Lower leg skin (tissue), 4 donors: Measurements from ENCODE around the gene PCYT2. TPM values are rescaled to one million over a fixed set of nuclear protein-coding genes. Genes with fewer than 3 reads are reported as not detected.

ENCODE experiments used
- DNase-seq, 2 donors: peaks; one replicate each; pipeline ENCODE4 v3.0.0-alpha.2; 2019; ENCODE audit warnings: low spot score in 2 of 2
- H3K4me3 ChIP-seq: fragments of 200-600 bp; sonication (generic); 2 replicates; pipeline ENCODE4 v1.5.1; 2017; ENCODE audit warnings: mild to moderate bottlenecking, low read depth; ENCODE audit not compliant: poor library complexity, severe bottlenecking
- POLR2A ChIP-seq, 2 donors: fragments of 450-650 bp; IDR thresholded peaks; one replicate each; pipeline ENCODE4 v1.6.1; 2016 to 2017; ENCODE audit warnings: antibody characterized with exemption in 2 of 2, mild to moderate bottlenecking in 1 of 2, moderate library complexity in 1 of 2
- WGBS, 2 donors: methylation state at CpG; one replicate each; pipeline ENCODE4 v1.1.5; 2018; 5-methylcytosine and 5-hydroxymethylcytosine counted together
- intact Hi-C: fragments of 100-400 bp; cut with DNase I; formaldehyde crosslinking; loops from one replicate; pipeline ENCODE4 v1.15.0; 2023; ENCODE audit warnings: low total_unique reads
- total RNA-seq, 4 donors: library from RNA; depleted of rRNA; stranded (reverse); fragments of >200 nt; gene quantifications; one replicate each; pipeline ENCODE4 v1.1.0, GENCODE V29; 2016
- TF ChIP-seq, protein P1 (sequence below), 3 donors: fragments of 450-650 bp; IDR thresholded peaks; one replicate each; pipeline ENCODE4 v1.5.1; 2016; ENCODE audit warnings: antibody characterized with exemption in 3 of 3, mild to moderate bottlenecking in 3 of 3, moderate library complexity in 2 of 3

Gene PCYT2
- total RNA-seq, 4 donors from 2014 or later, result 16.2 to 37.0 (median 25.3) TPM

DNA sequence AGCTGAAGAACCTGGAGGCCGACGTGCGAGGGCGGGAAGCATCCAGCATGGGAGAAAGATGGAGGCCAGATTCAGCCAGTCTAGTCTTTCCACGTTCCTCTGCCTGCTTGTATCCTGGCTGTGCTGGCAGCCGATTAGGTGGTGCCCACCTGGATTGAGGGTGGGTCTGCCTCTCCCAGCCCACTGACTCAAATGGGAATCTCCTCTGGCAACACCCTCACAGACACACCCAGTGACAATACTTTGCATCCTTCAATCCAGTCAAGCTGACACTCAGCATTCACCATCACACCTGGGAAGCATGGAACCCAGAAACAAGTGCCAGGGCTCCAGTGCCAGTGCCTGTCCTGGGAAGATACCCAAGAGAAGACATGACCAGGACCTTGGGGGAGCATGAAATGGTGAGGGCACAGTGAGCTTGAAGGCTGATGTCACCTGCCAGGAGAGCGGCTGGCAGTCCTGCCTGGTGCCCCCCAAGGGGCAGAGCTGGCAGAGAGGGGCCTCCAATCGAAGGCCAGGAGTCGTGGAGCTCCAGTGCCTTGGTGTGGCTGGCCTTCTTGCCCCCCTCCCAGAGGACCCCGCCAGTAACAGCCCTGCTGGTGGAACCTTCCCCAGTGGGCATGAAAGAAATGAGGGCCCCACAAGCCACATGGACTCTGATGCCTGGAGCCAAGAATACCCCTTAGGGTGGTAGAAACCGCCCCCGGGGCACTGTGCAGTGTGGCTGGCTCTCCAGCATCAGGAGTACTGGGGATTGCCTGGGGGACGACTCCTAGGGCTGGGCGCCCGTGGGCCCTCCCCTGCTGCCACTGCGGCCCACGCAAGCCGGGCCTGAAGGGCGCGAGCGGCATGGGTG lies 9.8 kb downstream of the PCYT2 start:
- TF ChIP-seq, protein P1, sequence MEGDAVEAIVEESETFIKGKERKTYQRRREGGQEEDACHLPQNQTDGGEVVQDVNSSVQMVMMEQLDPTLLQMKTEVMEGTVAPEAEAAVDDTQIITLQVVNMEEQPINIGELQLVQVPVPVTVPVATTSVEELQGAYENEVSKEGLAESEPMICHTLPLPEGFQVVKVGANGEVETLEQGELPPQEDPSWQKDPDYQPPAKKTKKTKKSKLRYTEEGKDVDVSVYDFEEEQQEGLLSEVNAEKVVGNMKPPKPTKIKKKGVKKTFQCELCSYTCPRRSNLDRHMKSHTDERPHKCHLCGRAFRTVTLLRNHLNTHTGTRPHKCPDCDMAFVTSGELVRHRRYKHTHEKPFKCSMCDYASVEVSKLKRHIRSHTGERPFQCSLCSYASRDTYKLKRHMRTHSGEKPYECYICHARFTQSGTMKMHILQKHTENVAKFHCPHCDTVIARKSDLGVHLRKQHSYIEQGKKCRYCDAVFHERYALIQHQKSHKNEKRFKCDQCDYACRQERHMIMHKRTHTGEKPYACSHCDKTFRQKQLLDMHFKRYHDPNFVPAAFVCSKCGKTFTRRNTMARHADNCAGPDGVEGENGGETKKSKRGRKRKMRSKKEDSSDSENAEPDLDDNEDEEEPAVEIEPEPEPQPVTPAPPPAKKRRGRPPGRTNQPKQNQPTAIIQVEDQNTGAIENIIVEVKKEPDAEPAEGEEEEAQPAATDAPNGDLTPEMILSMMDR (IDR thresholded peaks at IDR 0.05), result no peak
- TF ChIP-seq POLR2A (IDR thresholded peaks at IDR 0.05), result no peak
- 48 to 80% methylated on average over 9 to 18 of the region's 21 CpGs for WGBS, 2 donors
- H3K4me3 ChIP-seq, result no peak overlapping the region
- intact Hi-C loops, result no loop called here
- no peak for DNase-seq

DNA sequence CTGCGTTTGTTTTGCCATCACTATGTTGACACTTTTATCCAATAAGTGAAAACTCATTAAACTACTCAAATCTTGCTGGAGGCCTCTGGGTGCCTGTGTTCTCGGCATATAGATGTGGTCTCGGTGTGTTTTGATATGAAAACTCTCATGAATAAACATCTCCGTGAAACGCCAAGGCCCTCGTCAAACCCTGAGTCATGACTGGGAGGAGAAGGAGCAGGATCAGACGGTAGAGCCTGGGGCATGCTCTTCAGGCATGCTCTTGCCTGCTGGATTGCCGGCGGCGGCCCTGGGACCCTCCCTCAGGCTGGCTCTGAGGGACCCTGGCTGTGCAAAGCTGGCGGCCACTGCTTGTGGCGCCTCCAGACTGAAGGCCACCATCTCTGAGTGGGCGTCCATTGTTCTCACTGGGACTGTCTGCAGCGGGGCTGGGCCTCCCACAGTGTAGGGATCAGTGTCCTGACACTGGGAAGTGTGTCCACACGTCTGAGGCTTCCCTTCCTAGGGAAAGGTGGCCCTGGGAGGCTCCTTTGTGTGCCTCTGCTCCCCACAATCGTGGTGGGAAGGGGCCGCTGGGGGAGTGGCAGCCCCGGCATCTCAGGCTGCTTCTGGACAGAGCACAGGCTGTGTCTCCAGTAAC lies 10.9 kb downstream of the PCYT2 start:
- intact Hi-C loops, result no loop called here
- no peak overlapping the region for H3K4me3 ChIP-seq
- DNase-seq, result no peak
- TF ChIP-seq, protein P1 (IDR thresholded peaks at IDR 0.05), result no peak
- no peak for TF ChIP-seq POLR2A (IDR thresholded peaks at IDR 0.05)
- WGBS, 2 donors, result 66 to 73% methylated on average over 13 to 16 of the region's 18 CpGs

DNA sequence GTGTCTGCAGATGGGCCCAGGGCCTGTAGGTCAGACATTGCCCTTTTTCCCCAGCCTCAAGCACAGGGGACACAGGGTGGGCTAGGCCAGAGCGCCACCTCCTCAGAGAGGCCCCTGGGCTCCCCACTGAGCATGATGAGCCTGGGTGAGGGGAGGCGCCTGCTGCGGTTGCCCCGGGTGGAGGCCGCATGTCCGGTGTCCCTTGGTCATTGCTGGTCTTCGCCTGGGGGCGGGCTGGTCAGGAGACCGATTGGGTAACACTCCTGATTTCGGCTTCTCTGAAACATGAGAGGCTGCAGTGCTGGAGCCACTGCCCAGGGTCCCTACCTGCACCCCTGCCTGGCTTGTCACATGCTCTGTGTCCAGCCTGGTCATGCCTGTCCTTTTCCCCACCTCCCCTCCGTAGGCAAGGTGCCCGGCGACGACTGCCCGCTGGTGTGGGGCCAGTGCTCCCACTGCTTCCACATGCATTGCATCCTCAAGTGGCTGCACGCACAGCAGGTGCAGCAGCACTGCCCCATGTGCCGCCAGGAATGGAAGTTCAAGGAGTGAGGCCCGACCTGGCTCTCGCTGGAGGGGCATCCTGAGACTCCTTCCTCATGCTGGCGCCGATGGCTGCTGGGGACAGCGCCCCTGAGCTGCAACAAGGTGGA lies 11.6 kb downstream of the PCYT2 start:
- intact Hi-C loops, result no loop called here
- H3K4me3 ChIP-seq, result no peak overlapping the region
- no peak for DNase-seq
- TF ChIP-seq, protein P1 (IDR thresholded peaks at IDR 0.05), result no peak
- no peak for TF ChIP-seq POLR2A (IDR thresholded peaks at IDR 0.05)
- WGBS, 2 donors, result 90 to 95% methylated on average over 22 of the region's 22 CpGs

DNA sequence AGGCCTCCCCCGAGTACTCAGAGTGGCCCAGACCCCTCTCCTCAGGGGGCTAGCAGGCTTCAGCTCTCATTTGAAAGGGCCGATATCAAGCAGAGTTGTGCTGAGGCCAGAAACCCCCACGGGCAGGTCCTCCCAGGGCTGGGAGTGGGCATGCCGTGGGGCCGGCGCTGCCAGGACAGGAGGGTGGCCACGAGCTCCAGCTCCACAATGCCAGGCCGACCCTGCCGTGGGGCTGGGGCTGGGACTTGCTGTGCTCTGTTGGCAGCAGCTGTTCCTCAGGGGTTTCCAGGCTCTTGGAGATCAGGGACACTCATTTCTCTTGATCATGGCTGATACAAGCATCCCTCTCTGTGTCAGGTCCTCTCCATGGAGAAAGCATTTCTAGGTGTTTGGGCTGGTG lies 12.3 kb downstream of the PCYT2 start:
- H3K4me3 ChIP-seq, result no peak overlapping the region
- 60 to 97% methylated on average over 1 to 7 of the region's 9 CpGs for WGBS, 2 donors
- intact Hi-C loops, result no loop called here
- DNase-seq, result no peak
- TF ChIP-seq POLR2A (IDR thresholded peaks at IDR 0.05), result no peak
- TF ChIP-seq, protein P1 (IDR thresholded peaks at IDR 0.05), result no peak

DNA sequence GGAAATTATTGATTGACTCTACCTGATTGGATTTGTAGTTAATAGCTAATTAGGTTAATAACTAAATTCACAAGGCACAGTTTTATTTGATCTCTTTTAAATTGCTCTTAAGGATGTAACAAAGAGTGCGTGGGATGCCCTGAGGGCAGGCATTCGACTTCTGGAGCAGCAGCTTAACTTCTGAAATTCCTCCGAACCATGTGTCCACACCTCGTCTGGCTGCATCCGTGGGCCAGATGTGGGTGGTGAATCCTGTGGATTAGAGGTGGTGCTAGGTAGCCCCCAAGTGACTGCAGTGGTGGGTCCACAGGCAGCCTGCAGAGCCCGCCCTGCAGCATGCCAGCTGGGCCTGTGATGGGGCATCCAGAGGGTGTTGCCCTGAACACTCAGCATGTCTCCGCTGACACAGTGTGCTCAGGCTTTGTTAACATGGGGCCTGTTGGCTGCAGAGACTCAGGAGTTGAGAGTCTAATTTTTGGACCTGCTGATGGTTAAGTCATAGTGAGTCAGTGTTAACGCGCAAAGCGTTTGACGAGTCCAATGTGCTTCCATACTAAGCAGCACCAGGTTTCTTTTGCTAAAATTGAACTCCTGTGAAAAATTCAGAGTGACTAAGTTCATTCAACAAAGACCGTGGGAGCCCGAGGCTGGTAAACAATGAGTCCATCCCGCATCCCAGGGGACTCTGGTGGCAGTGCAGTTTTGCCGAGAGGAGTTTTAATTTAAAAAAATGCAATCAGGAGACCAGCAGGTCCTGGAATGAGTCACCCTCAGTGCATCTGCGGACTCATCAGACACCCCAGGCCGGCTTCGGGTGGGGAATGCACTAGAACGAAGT lies 13.0 kb downstream of the PCYT2 start:
- WGBS, 2 donors, result 85 to 87% methylated on average over 18 to 19 of the region's 19 CpGs
- DNase-seq, result no peak
- intact Hi-C loops, result no loop called here
- no peak overlapping the region for H3K4me3 ChIP-seq
- TF ChIP-seq POLR2A (IDR thresholded peaks at IDR 0.05), result no peak
- TF ChIP-seq, protein P1 (IDR thresholded peaks at IDR 0.05), result no peak
